HS-27A (cell line): ENCODE results near the gene POLR3K.

ENCODE experiments used
- DNase-seq: peaks from one replicate; pipeline ENCODE4 v3.0.0-alpha.2; 2012; ENCODE audit warnings: low read depth, missing footprints

POLR3K gene

DNA sequence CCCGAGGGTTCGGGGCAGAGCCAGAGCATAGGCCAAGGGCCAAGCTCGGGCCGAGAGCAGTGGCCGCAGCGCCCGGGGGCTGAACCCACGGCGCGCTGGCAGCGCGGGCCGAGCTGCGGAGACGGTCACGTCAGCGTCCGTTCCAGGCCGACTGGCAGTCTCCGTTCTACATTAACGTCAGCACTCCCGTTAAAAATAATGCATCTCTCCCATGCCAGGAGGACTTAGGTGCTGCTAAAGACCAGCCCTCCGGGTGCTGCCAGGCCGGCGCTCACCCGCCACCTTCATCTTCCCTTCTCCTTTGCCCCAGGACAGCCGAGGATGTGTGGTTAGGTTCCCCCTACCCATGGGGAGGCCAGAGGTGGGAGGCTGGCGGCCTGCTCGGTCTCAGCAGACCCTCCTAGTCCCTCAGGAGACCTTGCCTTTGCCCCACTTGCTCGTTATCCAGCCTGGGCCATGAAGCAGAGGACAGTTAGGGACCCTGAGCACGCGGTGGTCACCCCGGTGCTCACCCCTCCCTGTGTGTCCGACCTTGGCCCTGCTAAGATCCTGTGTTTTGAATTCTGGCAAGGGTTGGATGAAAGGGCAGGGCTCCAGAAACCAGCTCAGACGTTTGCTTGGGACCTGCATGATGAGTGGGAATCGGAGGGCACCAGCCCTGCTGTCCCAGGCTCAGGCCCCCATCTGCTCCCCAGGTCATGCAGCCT, 25.2 kb upstream of the POLR3K start:
- DNase-seq = no peak

DNA sequence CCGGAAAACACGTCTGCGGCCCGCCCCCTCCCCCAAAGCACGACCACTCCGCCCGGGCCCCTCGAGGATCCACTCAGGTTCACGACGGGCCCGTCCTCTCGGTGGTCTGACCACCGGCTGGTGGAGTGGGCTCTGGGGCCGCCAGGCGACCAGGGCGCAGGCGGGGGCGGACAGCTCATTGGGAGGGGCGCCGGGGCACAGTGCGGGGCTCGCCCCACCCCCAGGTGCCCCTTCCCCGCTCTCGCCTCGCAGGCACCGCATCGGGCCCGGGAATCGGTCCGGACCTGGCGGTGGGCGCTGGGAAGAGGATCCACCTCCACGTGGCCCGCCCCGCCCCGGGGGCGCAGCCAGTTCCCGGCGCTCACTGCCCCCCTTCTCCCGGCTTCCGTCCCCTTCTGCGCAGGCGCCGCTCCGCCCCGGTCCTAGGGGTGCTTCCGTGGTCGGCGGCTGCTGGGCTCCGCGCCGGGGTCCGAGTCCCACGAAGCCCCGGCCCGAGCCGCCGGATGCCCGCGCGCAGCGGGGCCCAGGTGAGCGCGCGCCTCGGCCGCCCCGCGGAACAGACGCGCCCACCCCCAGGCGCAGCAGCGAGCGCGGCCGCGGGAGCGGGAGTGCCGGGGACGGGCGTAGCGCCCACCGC, 24.5 kb upstream of the POLR3K start, which contains the start of gene MPG:
TSS of gene MPG (plus strand) at position 419 of the 637 bp plus-strand sequence. CDS start at position 504, 85 bp downstream.
- no peak for DNase-seq

DNA sequence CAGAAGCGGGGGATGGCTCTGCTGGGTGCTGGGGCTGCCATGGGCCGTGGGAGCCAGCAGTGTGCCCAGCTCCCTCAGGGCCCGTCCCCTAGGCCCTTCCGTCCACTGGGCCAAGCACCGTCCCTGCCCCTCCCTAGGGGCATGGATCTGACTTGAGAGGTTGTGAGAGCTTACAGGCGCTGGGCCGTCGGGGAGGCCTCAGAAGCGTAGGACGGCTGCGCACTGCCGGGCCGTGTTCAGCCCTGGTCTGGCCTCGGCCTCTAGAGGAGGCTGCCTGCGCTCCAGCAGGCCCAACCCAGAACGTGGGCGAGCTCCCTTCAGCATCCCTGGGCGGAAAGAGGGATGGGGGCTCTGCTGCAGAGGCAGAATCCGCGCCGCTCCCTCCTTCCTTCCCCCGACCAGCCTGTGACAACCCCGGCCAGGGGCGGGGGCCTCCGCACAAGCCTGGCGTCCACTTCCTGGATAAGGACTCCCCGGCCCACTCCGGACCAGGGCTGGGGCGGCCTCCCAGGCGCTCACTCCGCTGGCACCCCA, 23.9 kb upstream of the POLR3K start:
- no peak for DNase-seq

DNA sequence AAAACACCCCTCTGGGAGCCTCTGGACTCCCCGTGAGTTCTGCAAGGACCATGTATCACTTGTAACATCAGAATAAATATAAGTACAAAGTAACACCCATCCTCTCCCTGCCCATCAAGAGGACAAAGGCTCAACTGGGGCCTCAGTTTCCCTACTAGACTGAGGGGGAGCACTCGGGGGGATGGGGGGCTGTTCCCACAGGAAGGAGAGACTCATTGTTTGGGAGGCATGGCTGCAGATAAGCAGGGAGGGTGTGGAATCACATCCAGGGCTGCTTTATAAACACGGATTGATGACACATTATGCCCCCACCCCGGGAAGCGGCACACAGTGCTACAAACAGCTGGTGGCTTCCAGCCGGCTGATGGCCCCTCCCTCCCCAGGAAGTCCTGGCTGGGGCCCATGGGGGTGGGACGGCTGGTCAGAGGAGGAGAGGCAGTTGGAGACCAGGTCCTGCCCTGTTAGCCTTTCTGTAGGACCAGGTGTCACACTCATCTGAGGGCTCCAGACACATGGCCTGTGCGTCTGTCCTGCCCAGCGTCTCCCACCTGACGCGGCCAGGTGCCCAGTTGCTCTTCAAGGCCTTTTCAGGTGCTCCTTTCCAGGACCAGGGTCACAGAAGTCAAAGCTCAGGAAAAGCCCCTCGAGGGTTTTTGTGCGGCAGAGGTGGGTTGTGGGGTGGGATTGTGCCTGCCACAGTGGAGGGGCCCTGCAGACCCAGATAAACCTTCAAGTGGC, 23.3 kb upstream of the POLR3K start:
- no peak for DNase-seq

DNA sequence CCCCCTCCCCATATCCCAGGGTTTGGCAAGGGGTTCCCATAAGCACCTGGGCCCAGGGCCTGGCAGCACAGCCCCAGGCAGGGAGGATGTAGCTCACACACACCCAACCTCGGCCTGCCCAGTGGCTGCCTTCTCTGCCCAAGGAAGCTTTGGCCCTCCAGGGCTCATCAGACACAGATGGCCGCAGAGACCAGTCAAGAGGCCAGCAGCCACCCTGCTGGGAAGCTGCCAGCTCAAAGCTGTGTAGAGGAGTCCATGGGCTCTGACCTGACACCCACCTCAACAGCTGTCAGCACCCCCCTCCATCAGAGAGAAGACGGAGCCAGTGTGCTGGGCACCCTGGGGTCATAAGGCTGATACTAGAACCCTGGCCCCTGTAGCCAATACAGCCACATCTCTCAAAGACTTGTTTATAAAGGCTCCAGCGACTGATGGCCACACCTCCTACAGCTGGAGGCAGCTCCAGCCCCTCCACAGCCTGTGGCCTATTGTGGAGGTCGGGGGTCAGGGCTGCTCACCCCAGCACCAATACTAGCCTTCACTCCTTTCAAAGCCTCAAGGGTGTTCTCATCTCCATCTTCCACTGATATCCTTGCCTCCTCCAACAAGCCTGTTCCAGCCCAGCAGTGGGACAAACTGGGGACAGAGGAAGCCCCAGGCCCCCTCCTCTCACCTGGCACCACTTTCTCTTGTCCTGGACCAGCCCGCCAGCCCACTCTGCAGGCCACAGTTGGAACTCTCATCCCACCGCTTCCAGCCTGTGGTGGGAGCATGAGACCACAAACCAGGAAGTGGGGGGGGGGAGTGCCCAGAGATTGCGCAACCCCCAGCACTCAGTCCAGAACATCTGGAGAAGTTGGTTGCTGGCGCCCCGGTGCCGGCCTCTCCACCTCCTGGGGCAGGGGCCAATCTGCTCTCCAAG, 22.4 kb upstream of the POLR3K start:
- DNase-seq = no peak

DNA sequence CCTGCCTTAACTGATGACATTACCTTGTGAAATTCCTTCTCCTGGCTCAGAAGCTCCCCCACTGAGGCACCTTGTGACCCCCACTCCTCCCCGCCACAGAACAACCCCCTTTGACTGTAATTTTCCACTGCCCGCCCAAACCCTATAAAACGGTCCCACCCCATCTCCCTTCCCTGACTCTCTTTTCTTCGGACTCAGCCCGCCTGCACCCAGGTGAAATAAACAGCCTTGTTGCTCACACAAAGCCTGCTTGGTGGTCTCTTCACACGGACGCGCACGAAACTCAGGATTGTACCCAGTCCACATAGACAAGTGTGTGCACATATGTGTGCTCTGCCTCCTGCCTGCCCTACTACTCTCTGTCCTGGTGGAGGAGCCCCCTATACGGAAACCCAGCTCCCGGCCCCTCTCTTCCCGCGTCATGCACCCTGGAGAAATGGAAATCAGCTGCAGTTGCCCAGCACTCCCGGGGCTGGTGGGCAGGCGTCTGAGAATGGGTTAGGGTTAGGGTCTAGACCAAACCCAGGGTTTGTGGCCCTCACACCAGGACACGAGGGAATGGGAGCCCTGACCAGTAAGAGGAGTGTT, 21.4 kb upstream of the POLR3K start:
- no peak for DNase-seq

DNA sequence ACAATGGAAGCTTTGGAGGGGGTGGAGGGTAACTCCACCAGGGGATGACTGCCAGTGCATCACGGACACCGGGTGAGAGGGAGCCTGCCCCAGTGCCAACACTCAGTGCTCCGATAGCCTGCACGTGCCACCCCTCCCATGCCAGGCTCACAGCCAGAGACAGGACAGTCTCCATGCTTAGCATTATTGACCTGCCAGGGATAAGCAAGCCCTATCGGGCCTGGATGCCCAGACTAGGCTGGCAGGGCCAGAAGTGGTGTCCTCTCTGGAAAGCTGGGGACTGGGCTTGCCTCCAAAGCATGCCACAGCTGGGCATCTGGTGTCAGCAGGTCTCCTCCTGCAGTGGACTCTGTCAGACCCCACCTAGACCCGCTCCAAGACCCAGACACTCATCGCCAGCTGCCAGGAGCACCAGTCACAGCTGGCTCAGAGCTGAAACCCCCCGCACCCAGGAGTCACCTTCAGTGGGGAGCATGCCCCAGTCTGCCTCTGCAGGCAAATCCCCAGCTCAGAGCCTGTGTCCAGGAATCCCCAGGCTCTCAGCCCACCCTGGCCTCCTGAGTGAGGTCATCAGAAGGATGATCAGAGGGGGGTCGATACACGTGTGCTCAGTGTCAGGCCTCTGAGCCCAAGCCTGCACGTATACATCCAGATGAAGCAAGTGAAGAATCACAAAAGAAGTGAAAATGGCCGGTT, 20.8 kb upstream of the POLR3K start:
- no peak for DNase-seq

DNA sequence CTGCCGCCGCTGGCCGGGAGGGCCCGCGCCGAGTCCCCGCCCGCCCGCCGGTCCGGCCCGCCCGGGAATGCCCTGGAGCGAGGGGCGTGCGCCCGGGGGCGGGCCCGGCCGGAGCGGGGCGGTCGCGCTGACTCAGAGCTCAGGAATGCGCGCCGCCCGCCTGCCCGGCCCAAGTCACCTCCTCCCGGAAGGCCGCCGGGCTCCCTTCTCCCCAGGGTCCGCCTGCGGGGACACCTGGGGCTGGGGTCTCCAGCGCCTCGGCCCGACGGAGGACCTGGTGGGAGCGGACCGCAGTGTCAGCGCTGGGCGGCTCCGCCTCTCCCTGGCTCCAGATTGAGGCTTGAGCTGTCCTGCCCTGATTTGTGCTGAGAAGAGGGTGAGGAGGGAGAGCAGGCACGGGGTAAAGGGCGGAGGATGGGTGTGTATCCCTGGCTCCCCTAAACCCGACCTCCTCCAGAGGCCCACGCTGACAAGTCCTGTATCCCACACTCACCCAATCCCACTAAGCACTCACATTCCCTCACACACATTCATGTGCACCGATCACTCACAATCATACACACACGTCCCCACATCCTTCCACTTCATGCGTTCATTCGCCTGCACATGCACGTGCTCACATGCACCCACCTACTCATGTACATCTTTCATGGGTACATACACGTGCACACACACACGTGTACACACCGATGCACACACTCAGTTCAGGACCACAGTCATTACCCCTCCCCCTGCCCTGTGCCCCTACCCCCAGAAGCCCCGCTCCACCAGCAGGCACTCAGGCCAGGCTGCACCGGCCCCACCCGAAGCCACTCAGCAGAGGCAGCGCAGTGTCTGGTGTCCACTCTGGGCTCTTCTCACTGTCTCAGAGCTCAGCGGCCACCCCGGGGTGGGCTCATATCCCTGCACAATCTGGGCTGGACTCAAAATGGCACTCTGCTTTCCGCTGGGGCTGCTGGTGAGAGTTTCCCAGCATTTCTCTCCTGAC, 19.4 kb upstream of the POLR3K start, which contains the start of gene RHBDF1:
TSS of gene RHBDF1 (minus strand) at position 71 of the 988 bp plus-strand sequence. CDS start 7,616 bp downstream, outside the sequence.
- DNase-seq = no peak

DNA sequence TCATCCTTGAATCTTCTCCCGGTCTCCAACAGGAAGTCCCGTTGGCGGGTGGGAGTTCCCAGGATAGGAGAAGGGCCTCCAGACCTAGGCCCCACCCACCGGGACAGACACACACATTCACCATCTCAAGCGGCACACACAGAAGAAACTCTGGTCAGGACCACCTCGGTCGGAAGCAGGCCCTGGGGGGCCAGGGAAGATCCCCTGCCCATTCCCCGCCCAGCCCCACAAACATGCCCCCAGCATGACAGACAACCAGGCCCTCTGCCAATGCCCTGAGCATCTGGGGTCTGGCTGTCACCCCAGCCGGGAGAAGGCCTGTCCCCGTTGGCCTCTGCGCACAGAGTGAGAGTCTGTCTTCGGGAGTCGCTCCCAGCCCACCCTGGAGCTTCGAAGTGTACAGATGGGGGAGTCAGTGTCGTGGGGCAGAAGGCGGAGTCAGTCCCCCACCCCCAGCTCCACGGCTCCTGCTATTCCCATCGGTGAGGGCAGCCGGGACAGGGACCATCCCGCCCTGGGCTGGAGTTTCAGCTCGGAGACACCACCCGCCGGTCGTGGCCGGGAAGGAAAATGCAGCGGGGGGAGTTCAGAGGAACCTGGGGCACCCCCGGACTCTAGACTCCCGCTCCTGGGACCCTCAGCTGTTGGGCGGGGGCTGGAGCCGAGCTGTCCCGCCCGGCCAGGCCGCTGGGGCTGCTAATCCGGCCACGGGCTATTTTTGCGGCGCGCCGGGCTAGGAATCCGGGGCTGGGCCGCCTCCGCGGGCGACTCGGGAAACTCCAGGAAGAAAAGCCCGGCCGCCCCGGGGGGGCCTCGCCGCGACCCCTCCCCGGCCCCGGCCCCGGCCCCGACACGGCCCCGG, 18.4 kb upstream of the POLR3K start:
- no peak for DNase-seq

DNA sequence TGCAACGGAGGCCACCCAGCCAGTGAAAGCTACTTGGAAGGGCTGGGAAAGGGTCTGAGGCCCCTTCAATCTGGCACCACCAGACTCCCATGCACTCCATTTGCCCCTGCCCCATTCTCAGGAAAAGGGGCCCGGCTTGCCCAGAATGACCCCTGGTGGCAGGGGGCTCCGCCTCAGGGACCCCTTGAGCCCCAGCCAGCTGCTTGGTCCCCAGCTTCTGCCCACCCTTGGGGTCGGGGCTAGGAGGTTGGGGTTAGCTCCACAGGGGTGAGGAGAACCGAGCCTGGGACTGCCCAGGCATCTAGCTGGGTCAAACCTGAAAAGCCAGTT, 17.8 kb upstream of the POLR3K start:
- no peak for DNase-seq

DNA sequence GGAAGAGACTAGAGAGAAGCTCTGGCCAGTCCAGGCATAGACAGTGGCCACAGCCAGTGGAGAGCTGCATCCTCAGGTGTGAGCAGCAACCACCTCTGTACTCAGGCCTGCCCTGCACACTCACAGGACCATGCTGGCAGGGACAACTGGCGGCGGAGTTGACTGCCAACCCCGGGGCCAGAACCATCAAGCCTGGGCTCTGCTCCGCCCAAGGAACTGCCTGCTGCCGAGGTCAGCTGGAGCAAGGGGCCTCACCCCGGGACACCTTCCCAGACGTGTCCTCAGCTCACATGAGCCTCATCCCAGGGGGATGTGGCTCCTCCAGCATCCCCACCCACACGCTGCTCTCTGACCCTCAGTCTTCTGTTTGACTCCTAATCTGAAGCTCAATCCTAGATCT, 15.8 kb upstream of the POLR3K start:
- DNase-seq = no peak

DNA sequence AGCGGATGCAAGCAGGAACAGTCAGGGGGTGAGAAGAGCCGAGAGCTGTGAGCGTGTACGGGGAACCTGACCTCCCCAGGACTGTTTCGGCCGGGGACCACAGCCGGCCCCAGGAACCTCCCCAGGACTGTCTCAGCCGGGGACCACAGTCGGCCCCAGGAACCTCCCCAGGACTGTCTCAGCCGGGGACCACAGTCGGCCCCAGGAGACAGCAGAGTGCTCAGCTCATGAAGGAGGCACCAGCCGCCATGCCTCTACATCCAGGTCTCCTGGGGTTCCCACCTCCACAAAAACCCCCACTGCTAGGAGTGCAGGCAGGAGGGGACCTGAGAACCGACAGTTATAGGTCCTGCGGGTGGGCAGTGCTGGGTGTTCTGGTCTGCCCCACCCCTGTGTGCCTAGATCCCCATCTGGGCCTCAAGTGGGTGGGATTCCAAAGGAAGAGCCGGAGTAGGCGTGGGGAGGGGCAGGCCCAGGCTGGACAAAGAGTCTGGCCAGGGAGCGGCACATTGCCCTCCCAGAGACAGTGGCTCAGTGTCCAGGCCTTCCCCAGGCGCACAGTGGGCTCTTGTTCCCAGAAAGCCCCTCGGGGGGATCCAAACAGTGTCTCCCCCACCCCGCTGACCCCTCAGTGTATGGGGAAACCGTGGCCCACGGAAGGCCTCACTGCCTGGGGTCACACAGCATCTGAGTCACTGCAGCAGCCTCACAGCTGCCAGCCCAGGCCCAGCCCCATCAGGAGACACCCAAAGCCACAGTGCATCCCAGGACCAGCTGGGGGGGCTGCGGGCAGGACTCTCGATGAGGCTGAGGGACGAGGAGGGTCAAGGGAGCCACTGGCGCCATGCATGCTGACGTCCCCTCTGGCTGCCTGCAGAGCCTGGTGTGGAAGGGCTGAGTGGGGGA, 14.7 kb upstream of the POLR3K start:
- no peak for DNase-seq

DNA sequence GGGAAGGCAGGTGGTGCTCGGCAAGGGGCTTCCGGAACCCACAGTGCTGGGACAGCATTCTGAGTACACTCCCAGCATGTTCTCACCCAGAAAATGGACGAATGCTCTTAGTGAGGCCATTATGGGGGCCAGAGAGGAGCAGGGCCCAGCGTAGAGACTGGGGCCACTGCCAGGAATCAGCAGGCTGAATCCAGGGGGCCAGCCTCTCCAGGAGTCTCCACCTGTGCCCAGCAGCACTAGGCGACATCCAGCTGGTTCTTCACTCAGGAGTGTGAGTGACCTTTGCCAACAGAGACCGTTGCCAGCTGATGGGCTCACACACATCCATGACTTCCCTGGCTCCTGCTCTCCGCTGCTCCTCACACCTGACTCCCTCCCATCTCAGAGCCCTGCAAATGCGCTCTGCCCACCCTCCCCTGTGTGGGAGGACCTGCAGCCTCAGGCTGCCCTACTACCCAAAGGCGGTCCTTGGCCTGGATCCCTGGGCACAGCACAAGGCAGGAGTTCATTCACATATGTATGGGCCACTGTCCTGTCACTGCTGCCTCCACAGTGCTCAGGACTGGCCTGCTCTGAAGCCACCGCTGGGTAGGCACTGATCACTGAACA, 13.9 kb upstream of the POLR3K start:
- DNase-seq = no peak

DNA sequence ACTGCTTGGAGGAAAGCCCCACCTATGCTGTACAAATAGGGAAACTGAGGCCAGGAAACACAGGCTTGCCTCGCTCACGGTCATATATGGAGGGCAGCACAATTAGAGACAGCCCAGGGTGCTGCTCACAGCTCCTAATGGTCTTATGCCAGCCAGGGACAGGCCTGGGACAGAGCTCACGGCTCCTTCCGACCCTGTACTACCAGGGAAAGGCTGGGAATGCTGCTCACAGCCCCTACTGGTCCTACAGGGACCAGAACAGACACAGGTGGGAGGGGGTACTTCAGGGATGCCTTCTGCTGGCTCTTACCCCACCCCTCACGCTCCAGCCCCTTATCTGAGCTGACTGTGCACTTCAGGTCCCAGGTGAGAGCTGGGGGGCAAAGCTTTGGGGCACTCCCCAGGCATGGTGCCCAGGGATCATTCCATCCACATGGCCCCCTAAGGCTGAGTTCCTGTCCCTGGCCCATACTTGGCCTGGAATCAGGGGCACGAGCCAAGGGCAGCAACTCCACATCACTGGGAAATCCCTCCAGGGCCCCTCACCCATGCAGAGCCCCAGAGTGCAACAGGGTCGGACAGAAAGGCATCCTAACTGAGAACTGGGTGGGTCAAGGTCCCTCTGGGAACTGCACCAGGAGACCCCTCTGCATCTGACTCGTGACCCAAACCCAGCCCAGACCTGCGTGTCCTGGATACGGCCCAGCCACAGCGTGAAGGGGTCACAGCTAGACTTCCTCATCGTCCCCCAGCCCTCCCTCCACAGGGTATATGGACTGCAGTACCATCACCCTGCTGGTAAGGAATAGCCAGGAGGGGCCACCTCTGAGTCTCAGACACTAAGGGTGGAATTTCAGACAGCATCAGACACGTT, 13.1 kb upstream of the POLR3K start:
- no peak for DNase-seq

DNA sequence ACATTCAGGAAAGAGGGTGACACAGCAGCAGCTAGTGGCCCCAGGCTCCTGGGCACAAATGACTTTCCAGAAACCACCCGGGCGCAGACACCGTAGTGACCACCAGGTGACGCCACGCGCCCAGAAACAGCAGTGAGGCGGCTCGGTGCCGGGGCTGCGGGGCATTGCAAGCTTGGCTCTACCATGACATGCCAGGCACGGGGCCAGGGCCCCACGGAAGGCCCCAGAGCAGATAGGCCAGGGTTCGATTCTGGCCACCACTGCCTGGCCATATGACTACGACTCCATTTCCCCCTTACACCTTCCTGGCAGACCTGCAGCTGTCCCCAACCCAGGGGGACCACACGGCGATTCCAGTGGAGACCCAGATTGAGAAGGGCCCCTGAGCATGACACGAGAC, 12.3 kb upstream of the POLR3K start:
- no peak for DNase-seq

DNA sequence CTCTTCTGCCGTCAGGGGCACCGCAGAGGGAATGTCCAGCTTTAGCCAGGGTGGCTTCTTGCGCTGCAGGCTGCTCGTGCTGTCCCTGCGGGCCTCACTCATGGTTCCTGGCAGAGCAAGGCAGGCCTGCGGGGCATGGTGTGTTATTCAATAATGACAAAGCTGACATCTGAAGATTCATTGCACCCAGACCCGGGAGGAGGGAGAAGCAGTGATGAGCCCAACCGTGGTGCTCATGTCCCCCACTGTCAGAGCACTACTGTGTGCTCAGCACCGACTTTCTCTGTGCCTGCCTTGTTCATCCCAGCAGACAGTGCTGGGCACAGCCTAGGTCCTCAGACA, 11.5 kb upstream of the POLR3K start:
- DNase-seq = no peak
